GM19099 (cell line): Measurements from ENCODE around the gene GRID1.

Source experiments
- POLR2A ChIP-seq: IDR thresholded peaks from 3 replicates; pipeline ENCODE4 v1.6.1; 2011; ENCODE audit warnings: low read depth; ENCODE audit not compliant: insufficient read length; ENCODE audit errors: extremely low read depth

Gene GRID1

GRCh38 chr10:86399514-86399878, 32.9 kb upstream of the GRID1 start:
- TF ChIP-seq POLR2A: no peak

- TF ChIP-seq POLR2A: no peak
These were observed 30.5 kb upstream of the GRID1 start for GRCh38 chr10:86397120-86397519.

GRCh38 chr10:86393862-86394455, 27.4 kb upstream of the GRID1 start:
- no peak for TF ChIP-seq POLR2A

GRCh38 chr10:86393362-86393761, 26.8 kb upstream of the GRID1 start:
- no peak for TF ChIP-seq POLR2A

GRCh38 chr10:86392723-86393094, 26.1 kb upstream of the GRID1 start:
- no peak for TF ChIP-seq POLR2A

- TF ChIP-seq POLR2A: no peak
These were observed 25.6 kb upstream of the GRID1 start for GRCh38 chr10:86391986-86392722.

GRCh38 chr10:86391236-86391840, 24.7 kb upstream of the GRID1 start:
- TF ChIP-seq POLR2A: no peak

- TF ChIP-seq POLR2A: no peak
These were observed 23.9 kb upstream of the GRID1 start for GRCh38 chr10:86390337-86391120.

GRCh38 chr10:86389441-86390193, 23.0 kb upstream of the GRID1 start:
- peak; percentile 46 for TF ChIP-seq POLR2A

- no peak for TF ChIP-seq POLR2A
These were observed 21.6 kb upstream of the GRID1 start for GRCh38 chr10:86388119-86388704.

GRCh38 chr10:86387178-86387794, 20.7 kb upstream of the GRID1 start:
- no peak for TF ChIP-seq POLR2A

- no peak for TF ChIP-seq POLR2A
These were observed 19.2 kb upstream of the GRID1 start for GRCh38 chr10:86385806-86386205.

- TF ChIP-seq POLR2A: no peak
These were observed 11.2 kb upstream of the GRID1 start for GRCh38 chr10:86377797-86378146.
